Liver (tissue), 3 donors: ENCODE measurements around the gene ADGRF5.

ENCODE experiments used
- CTCF ChIP-seq: fragments of 150-350 bp; IDR thresholded peaks from 2 replicates; pipeline ENCODE4 v1.5.1; 2017; ENCODE audit warnings: improper control_type of control experiment, low read depth, low read length; ENCODE audit not compliant: missing input control
- EGR1 ChIP-seq, 2 donors: IDR thresholded peaks; 2 replicates each; pipeline ENCODE4 v1.6.1; 2016 to 2018; ENCODE audit warnings: antibody characterized with exemption in 2 of 2, low read depth in 2 of 2
- HNF4A ChIP-seq, 2 donors: conservative IDR thresholded peaks; 2 replicates each; pipeline ENCODE4 v1.6.1; 2016; ENCODE audit warnings: antibody characterized with exemption in 2 of 2, mild to moderate bottlenecking in 2 of 2
- TAF1 ChIP-seq: conservative IDR thresholded peaks from 2 replicates; pipeline ENCODE4 v1.6.1; 2016; ENCODE audit warnings: antibody characterized with exemption, mild to moderate bottlenecking
- ZBTB33 ChIP-seq: IDR thresholded peaks from 2 replicates; pipeline ENCODE4 v1.6.1; 2016; ENCODE audit warnings: antibody characterized with exemption
- donor health status: healthy.
- donor health status: healthy.

- TF ChIP-seq CTCF (no peak), TAF1 (no peak), ZBTB33 (no peak), EGR1 (IDR thresholded peaks at IDR 0.05; ENCODE audit: low read depth in 2 of 2) (no peak), HNF4A (conservative IDR thresholded peaks at IDR 0.05) (no peak)
Observed at GRCh38 chr6:46882645-46883044, 39.1 kb downstream of the ADGRF5 start.
